K562 (cell line): Measurements from ENCODE around the gene NR1D1. TPM values are rescaled to one million over a fixed set of nuclear protein-coding genes. Genes with fewer than 3 reads are reported as not detected.

ENCODE experiments used
- ATAC-seq: fragments of 200-7000 bp; cut with Tn5 transposase; 3 replicates; pipeline ENCODE4 v1.9.1; 2020; ENCODE audit warnings: moderate library complexity
- BruUV-seq: library from RNA; stranded (reverse); fragments of 400-500 nt; replicated peaks from 2 replicates; lab custom pipeline; 2021; lab: Mats Ljungman, UMichigan
- CTCF ChIA-PET: fragments of 300-600 bp; formaldehyde crosslinking; extraction: SDS; loops from one replicate; lab custom pipeline; 2021; ENCODE audit warnings: low intra/inter-chr PET ratio; lab: Yijun Ruan, JAX
- POLR2A ChIA-PET: fragments of 300-600, 350-650 bp; sonication (Branson Sonifier 250); formaldehyde crosslinking; extraction: SDS; loops from one replicate; lab custom pipeline; 2021; ENCODE audit warnings: antibody characterized with exemption, inconsistent platforms; lab: Yijun Ruan, JAX
- DNase-seq, 4 experiments: peaks; one replicate each; pipeline versions ENCODE4 v3.0.0 to v3.0.0-alpha.2; 2011 to 2018; ENCODE audit warnings: low spot score in 3 of 4, mixed read lengths in 3 of 4; ENCODE audit errors: extremely low read depth in 1 of 4
- FAIRE-seq: peaks from 2 replicates; lab custom pipeline; 2011; peaks lifted over from hg19 to GRCh38; lab: Jason Lieb, UNC
- H2AFZ ChIP-seq: 2 replicates; pipeline ENCODE4 v1.6.0; 2011; ENCODE audit warnings: low read depth, low read length, control low read depth, inconsistent platforms
- H3K27ac ChIP-seq: fragments of 200-600 bp; 3 replicates; pipeline ENCODE4 v1.8.0; 2011; ENCODE audit warnings: low read depth, mild to moderate bottlenecking, control low read depth, inconsistent platforms, low read length, moderate library complexity, mixed read lengths; ENCODE audit errors: extremely low read depth
- H3K27me3 ChIP-seq, 2 experiments: fragments of 300-600 bp in 1 of 2; 2 replicates in 1 of 2; 3 replicates in 1 of 2; pipeline versions ENCODE4 v1.6.0 to v1.8.0; 2011; ENCODE audit warnings: inconsistent platforms in 2 of 2, low read length in 2 of 2, mild to moderate bottlenecking in 1 of 2, mixed read lengths in 1 of 2, moderate library complexity in 1 of 2; ENCODE audit not compliant: control insufficient read depth in 2 of 2, insufficient read depth in 2 of 2
- H3K36me3 ChIP-seq: fragments of 300-600 bp; 3 replicates; pipeline ENCODE4 v1.8.0; 2011; ENCODE audit warnings: mild to moderate bottlenecking, low read length, inconsistent platforms; ENCODE audit not compliant: control insufficient read depth, insufficient read depth
- H3K4me1 ChIP-seq, 2 experiments: fragments of 200-600 bp in 1 of 2; replicated peaks in 1 of 2; 2 replicates in 1 of 2; 3 replicates in 1 of 2; pipeline versions ENCODE4 v1.5.1 to v1.8.0; 2011; ENCODE audit warnings: inconsistent platforms in 2 of 2, low read length in 2 of 2, mild to moderate bottlenecking in 1 of 2, mixed read lengths in 1 of 2, moderate library complexity in 1 of 2; ENCODE audit not compliant: control insufficient read depth in 2 of 2, insufficient read depth in 2 of 2
- H3K4me2 ChIP-seq: 2 replicates; pipeline ENCODE4 v1.6.1; 2011; ENCODE audit warnings: low read length, control low read depth, inconsistent platforms, mixed read lengths; ENCODE audit not compliant: insufficient read depth
- H3K4me3 ChIP-seq: fragments of 200-600 bp; sonication (generic), shearing (Covaris generic); 2 replicates; pipeline ENCODE4 v1.5.1; 2016; ENCODE audit warnings: control low read depth, inconsistent platforms
- H3K79me2 ChIP-seq: fragments of 200-600 bp; 3 replicates; pipeline ENCODE4 v1.8.0; 2011; ENCODE audit warnings: low read length, inconsistent platforms; ENCODE audit not compliant: control insufficient read depth, insufficient read depth
- H3K9ac ChIP-seq, 2 experiments: 2 replicates each; pipeline versions ENCODE4 v1.6.0 to v1.6.1; 2011; ENCODE audit warnings: low read depth in 2 of 2, low read length in 2 of 2, control low read depth in 1 of 2, inconsistent platforms in 1 of 2, mild to moderate bottlenecking in 1 of 2, mixed read lengths in 1 of 2; ENCODE audit not compliant: insufficient read depth in 1 of 2
- H3K9me1 ChIP-seq: one replicate; pipeline ENCODE4 v1.6.0; 2011; ENCODE audit warnings: inconsistent platforms, mild to moderate bottlenecking, low read length, moderate library complexity; ENCODE audit not compliant: control insufficient read depth, insufficient read depth
- H3K9me3 ChIP-seq: replicated peaks from 2 replicates; pipeline ENCODE4 v1.5.1; 2011; ENCODE audit warnings: low read depth, low read length, inconsistent platforms; ENCODE audit not compliant: control insufficient read depth, insufficient read depth
- H4K20me1 ChIP-seq: replicated peaks from 2 replicates; pipeline ENCODE4 v1.6.1; 2011; ENCODE audit warnings: low read length, inconsistent platforms, mixed read lengths; ENCODE audit not compliant: control insufficient read depth, insufficient read depth
- C11orf30 ChIP-seq: fragments of 450-650 bp; IDR thresholded peaks from 2 replicates; pipeline ENCODE4 v1.6.1; 2016; ENCODE audit warnings: low read depth, mild to moderate bottlenecking
- EGR1 ChIP-seq: fragments of 450-650 bp; conservative IDR thresholded peaks from 2 replicates; pipeline ENCODE4 v1.6.1; 2017; ENCODE audit warnings: mild to moderate bottlenecking
- ETS2 ChIP-seq: IDR thresholded peaks from 2 replicates; pipeline ENCODE4 v1.6.1; 2016; ENCODE audit warnings: borderline replicate concordance, missing genetic modification characterization, mild to moderate bottlenecking, moderate library complexity, missing compliant biosample characterization; ENCODE audit not compliant: poor library complexity, severe bottlenecking
- HSF4 ChIP-seq: fragments of 250-450 bp; sonication (Bioruptor Pico); IDR thresholded peaks from 2 replicates; pipeline ENCODE4 v2.1.2; 2022; ENCODE audit warnings: mild to moderate bottlenecking, moderate library complexity, borderline replicate concordance
- ILF3 ChIP-seq: fragments of 450-650 bp; IDR thresholded peaks from 2 replicates; pipeline ENCODE4 v1.6.1; 2018; ENCODE audit warnings: antibody characterized with exemption, mild to moderate bottlenecking, moderate library complexity, borderline replicate concordance
- ILK ChIP-seq: fragments of 450-650 bp; IDR thresholded peaks from 2 replicates; pipeline ENCODE4 v1.6.1; 2016; ENCODE audit warnings: missing genetic modification characterization, low read depth, mild to moderate bottlenecking, missing compliant biosample characterization, moderate library complexity, borderline replicate concordance
- KDM4B ChIP-seq, 2 experiments: fragments of 450-650 bp in 1 of 2; sonication (generic) in 1 of 2; IDR thresholded peaks; 2 replicates each; pipeline ENCODE4 v1.6.1; 2016 to 2017; ENCODE audit warnings: borderline replicate concordance in 2 of 2, antibody characterized with exemption in 1 of 2, low read depth in 1 of 2, mild to moderate bottlenecking in 1 of 2
- MAZ ChIP-seq, 2 experiments: fragments of 450-650 bp in 1 of 2; sonication (generic) in 1 of 2; formaldehyde crosslinking; IDR thresholded peaks in 1 of 2; conservative IDR thresholded peaks in 1 of 2; 2 replicates each; pipeline versions ENCODE4 v1.4.0 to v1.5.0; 2020; ENCODE audit warnings: mild to moderate bottlenecking in 1 of 2, missing genetic modification reagents in 1 of 2
- NCOA6 ChIP-seq: fragments of 450-650 bp; IDR thresholded peaks from 2 replicates; pipeline ENCODE4 v1.6.1; 2017; ENCODE audit warnings: mild to moderate bottlenecking
- NR2C2 ChIP-seq, 2 experiments: fragments of 200-800 bp in 1 of 2; sonication (Bioruptor generic) in 1 of 2; sonication (generic) in 1 of 2; formaldehyde crosslinking in 1 of 2; IDR thresholded peaks; 2 replicates each; pipeline versions ENCODE4 v1.6.1 to v1.8.0; 2016 to 2022; ENCODE audit warnings: mild to moderate bottlenecking in 1 of 2, missing compliant biosample characterization in 1 of 2, missing genetic modification characterization in 1 of 2, missing genetic modification reagents in 1 of 2
- NR4A1 ChIP-seq, 2 experiments: fragments of 250-450 bp in 1 of 2; fragments of 450-650 bp in 1 of 2; sonication (Bioruptor Pico) in 1 of 2; IDR thresholded peaks; 2 replicates each; pipeline versions ENCODE4 v1.4.0 to v1.6.1; 2016 to 2020; ENCODE audit warnings: mild to moderate bottlenecking in 2 of 2, missing compliant biosample characterization in 1 of 2, missing genetic modification characterization in 1 of 2, moderate library complexity in 1 of 2
- PCBP2 ChIP-seq: fragments of 200-400 bp; formaldehyde crosslinking; IDR thresholded peaks from 2 replicates; pipeline ENCODE4 v1.6.1; 2018; ENCODE audit warnings: low read length, low read depth, mild to moderate bottlenecking, moderate library complexity; ENCODE audit not compliant: poor library complexity, severe bottlenecking
- RBFOX2 ChIP-seq: fragments of 200-400 bp; formaldehyde crosslinking; IDR thresholded peaks from 2 replicates; pipeline ENCODE4 v1.6.1; 2017; ENCODE audit warnings: low read depth, mild to moderate bottlenecking, low read length, moderate library complexity
- RBM22 ChIP-seq: fragments of 200-400 bp; formaldehyde crosslinking; IDR thresholded peaks from 2 replicates; pipeline ENCODE4 v1.6.1; 2018; ENCODE audit warnings: low read length, low read depth; ENCODE audit not compliant: poor library complexity, severe bottlenecking
- VEZF1 ChIP-seq: fragments of 200-800 bp; sonication (Bioruptor generic); IDR thresholded peaks from 2 replicates; pipeline ENCODE4 v1.6.1; 2017; ENCODE audit warnings: missing genetic modification characterization, missing compliant biosample characterization
- ZNF395 ChIP-seq: fragments of 200-800 bp; sonication (Bioruptor generic); IDR thresholded peaks from 2 replicates; pipeline ENCODE4 v1.6.1; 2017; ENCODE audit warnings: missing genetic modification characterization, missing compliant biosample characterization
- ZZZ3 ChIP-seq: fragments of 450-650 bp; IDR thresholded peaks from 2 replicates; pipeline ENCODE4 v1.6.1; 2016; ENCODE audit warnings: antibody characterized with exemption, mild to moderate bottlenecking, moderate library complexity
- WGBS: fragments of 100-300 bp; shearing (Covaris generic); methylation state at CpG from one replicate; pipeline ENCODE4 v1.1.6; 2016; ENCODE audit warnings: low coverage, mixed read lengths; ENCODE audit not compliant: insufficient coverage; ENCODE audit errors: missing lambda C conversion rate; 5-methylcytosine and 5-hydroxymethylcytosine counted together
- in situ Hi-C: fragments of 300-500 bp; cut with MboI; formaldehyde crosslinking; loops from 4 replicates; pipeline ENCODE4 v1.15.0; 2018; ENCODE audit warnings: inconsistent platforms, mixed read lengths
- intact Hi-C: fragments of 100-400 bp; cut with micrococcal nuclease; formaldehyde crosslinking; loops from 2 replicates; pipeline ENCODE4 v1.14.2; 2022
- polyA plus RNA-seq, 8 experiments: library from polyadenylated mRNA; depleted of rRNA in 4 of 8; stranded (reverse) in 5 of 8; unstranded in 3 of 8; fragments of >200 nt; fragmentation: Nextera tagmentation in 2 of 8; fragmentation: Illumina TruSeq in 1 of 8; extraction: Ambion mirVana in 2 of 8; extraction: Trizol in 1 of 8; gene quantifications; 2 replicates each; pipeline versions ENCODE4 v1.2.1 to v1.2.3, GENCODE V29; 2011 to 2014; ENCODE audit warnings: inconsistent platforms in 1 of 8, missing spikeins in 1 of 8
- total RNA-seq, 7 experiments: library from RNA; depleted of rRNA in 6 of 7; stranded (reverse); fragments of >200 nt in 6 of 7; fragmentation: Illumina TruSeq in 2 of 7; extraction: Trizol in 2 of 7; gene quantifications; 2 replicates each; pipeline versions ENCODE4 v1.2.1 to v1.2.3, GENCODE V29; 2011 to 2021; ENCODE audit warnings: low replicate concordance in 1 of 7

Gene NR1D1
- total and polyA plus RNA-seq, 9 of the 15 experiments (the other 6 are each of a cell fraction or from before 2014, with no cell fraction given) = 0.25 to 7.7 (median 0.65) TPM

GRCh38 chr17:40071313-40072039 is 28.9 kb downstream of the NR1D1 start:
- Histone ChIP-seq H3K27me3 (no peaks in the 10 kb centered on the region), H2AFZ (peak overlapping the region; percentile 75), H3K79me2 (peaks cover 69% of the 10 kb centered on the region), H3K9me3 (no peaks in the 10 kb centered on the region), H3K9me1 (no peaks in the 10 kb centered on the region), H3K4me2 (peak overlapping the region; percentile 74), H3K4me1 (peaks cover 85 to 89% of the 10 kb centered on the region in 2 experiments), H3K4me3 (peak overlapping the region; percentile 24; the same call in 1 of the 2 replicates), H3K27ac (peak overlapping the region; percentile 77), H4K20me1 (no peaks in the 10 kb centered on the region), H3K9ac (peak overlapping the region; percentile 59 to 90), H3K36me3 (peaks cover 16% of the 10 kb centered on the region; the same call in 2 of the 3 replicates)
- ChIA-PET CTCF (no interaction called here), POLR2A (interaction anchor here (0.6 to 1.1 kb wide), 4 partner anchors 10 to 44 kb away, joined by 3 read pairs; no protein-coding TSS in a partner anchor)
- WGBS = 29% methylated on average over 16 of the region's 16 CpGs
- FAIRE-seq (no peak), DNase-seq (peak in 3 of 4 experiments; percentile 54 to 64 (median 61)), ATAC-seq (peak; percentile 6; the same call in 1 of the 3 replicates)
- intact Hi-C loops = no loop called here
- in situ Hi-C loops = no loop called here
- BruUV-seq = no TSS peak
- TF ChIP-seq C11orf30 = no peak
- 0 out of 4 replicates have a peak, but pooled peaks of 1 of the 2 experiments have one; percentile 16 for TF ChIP-seq MAZ (CRISPR knock-in tag; conservative IDR thresholded peaks at IDR 0.05 in 1 of 2, IDR thresholded peaks at IDR 0.05 in 1 of 2)
- TF ChIP-seq PCBP2 = no peak
- TF ChIP-seq ETS2 (tag) = no peak
- TF ChIP-seq ILK (tag) = no peak
- no peak for TF ChIP-seq NR4A1 (CRISPR knock-in tag; IDR thresholded peaks at IDR 0.05)
- TF ChIP-seq NR4A1 (tag; IDR thresholded peaks at IDR 0.05) = 0 out of 2 replicates have a peak, but pooled peaks have one; percentile 18
- peak; percentile 46; the same call in 1 of the 2 replicates for TF ChIP-seq ZNF395 (CRISPR knock-in tag)
- no peak for TF ChIP-seq ILF3
- peak; percentile 6; the same call in 1 of the 2 replicates for TF ChIP-seq HSF4
- no peak for TF ChIP-seq NCOA6
- TF ChIP-seq NR2C2 (CRISPR knock-in tag; IDR thresholded peaks at IDR 0.05) = no peak
- peak; percentile 40 for TF ChIP-seq NR2C2 (tag; IDR thresholded peaks at IDR 0.05)
- TF ChIP-seq RBM22 = no peak
- TF ChIP-seq VEZF1 (CRISPR knock-in tag) = no peak; the same call in 1 of the 2 replicates
- peak; percentile 16; the same call in 1 of the 2 replicates for TF ChIP-seq EGR1
- TF ChIP-seq KDM4B (IDR thresholded peaks at IDR 0.05; ENCODE audit: borderline replicate concordance in 2 of 2, low read depth in 1 of 2) = no peak
- TF ChIP-seq RBFOX2 = peak; percentile 36; the same call in 1 of the 2 replicates
- no peak for TF ChIP-seq ZZZ3
